Stomach smooth muscle (tissue), 2 donors: ENCODE data around the gene ZNF787.

Experiments
- H3K27ac ChIP-seq: one replicate; pipeline ENCODE4 v1.7.0; 2013; ENCODE audit warnings: mild to moderate bottlenecking, low read length, inconsistent platforms
- H3K27me3 ChIP-seq, 2 donors: one replicate each; pipeline ENCODE4 v1.7.0; 2013; ENCODE audit warnings: low read length in 2 of 2; ENCODE audit not compliant: insufficient read depth in 2 of 2, control insufficient read depth in 1 of 2
- H3K36me3 ChIP-seq, 2 donors: one replicate each; pipeline ENCODE4 v1.7.0; 2013; ENCODE audit warnings: low read length in 2 of 2; ENCODE audit not compliant: control insufficient read depth in 2 of 2, insufficient read depth in 2 of 2
- H3K4me1 ChIP-seq: one replicate; pipeline ENCODE4 v1.7.0; 2013; ENCODE audit warnings: low read length; ENCODE audit not compliant: control insufficient read depth, insufficient read depth
- H3K4me3 ChIP-seq, 2 donors: one replicate each; pipeline ENCODE4 v1.7.0; 2013; ENCODE audit warnings: low read length in 2 of 2
- H3K9ac ChIP-seq, 2 donors: one replicate each; pipeline ENCODE4 v1.7.0; 2013; ENCODE audit warnings: low read length in 2 of 2, mild to moderate bottlenecking in 1 of 2
- H3K9me3 ChIP-seq, 2 donors: one replicate each; pipeline ENCODE4 v1.7.0; 2013; ENCODE audit warnings: low read length in 2 of 2; ENCODE audit not compliant: control insufficient read depth in 2 of 2
- donor health status: healthy.
- donor health status: Pancreatic carcinoma.

ZNF787 gene

DNA sequence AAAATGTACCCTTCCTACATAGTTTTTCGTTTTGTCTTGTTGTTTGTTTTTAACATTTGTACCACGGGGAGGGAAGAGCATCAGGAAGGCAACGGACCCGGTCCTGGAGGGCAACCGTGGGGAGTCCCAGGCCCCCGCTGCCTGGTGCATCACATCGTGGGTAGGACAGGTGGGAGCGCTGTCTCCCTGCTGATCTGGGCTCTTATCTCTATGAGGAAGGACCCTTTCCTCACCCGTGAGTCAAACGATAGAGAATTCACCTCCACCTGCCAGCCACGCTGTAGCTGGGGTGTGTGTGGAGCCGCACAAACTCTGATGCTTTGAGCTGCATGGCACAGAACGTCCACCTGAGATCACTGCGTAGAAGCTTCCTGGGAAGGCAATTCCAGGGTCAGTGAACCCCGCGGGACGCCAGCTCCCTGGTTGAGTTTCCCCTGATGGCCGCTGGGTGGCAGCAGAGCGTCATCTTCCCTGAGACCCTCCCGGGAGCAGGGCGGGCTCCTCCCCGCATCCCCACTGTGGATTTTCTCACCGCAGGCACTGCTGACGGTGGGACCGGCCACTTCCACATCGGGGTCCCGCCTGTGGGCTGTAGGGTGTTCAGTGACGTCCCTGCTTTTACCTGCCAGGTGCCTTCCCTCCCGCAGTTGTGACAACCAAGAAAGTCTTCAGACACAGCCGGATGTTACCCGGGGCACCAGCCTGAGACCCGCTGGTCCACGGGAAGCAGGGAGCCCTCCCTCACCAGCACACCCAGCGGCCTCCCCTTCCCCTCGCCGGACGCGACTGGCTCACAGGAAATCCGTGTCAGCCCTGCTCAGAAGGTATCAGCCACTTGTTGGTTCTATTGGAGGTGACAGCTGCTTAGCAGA is 54.7 kb downstream of the ZNF787 start:
- Histone ChIP-seq H3K4me1 (peaks cover 6% of the 10 kb centered on the region), H3K27me3 (peaks cover 7 to 10% of the 10 kb centered on the region in 2 donors), H3K36me3 (no peaks in the 10 kb centered on the region), H3K9me3 (peaks cover 0 to 3% of the 10 kb centered on the region in 2 donors), H3K27ac (no peak overlapping the region), H3K9ac (no peak overlapping the region), H3K4me3 (peak overlapping the region in 1 of 2 donors; percentile 35)

DNA sequence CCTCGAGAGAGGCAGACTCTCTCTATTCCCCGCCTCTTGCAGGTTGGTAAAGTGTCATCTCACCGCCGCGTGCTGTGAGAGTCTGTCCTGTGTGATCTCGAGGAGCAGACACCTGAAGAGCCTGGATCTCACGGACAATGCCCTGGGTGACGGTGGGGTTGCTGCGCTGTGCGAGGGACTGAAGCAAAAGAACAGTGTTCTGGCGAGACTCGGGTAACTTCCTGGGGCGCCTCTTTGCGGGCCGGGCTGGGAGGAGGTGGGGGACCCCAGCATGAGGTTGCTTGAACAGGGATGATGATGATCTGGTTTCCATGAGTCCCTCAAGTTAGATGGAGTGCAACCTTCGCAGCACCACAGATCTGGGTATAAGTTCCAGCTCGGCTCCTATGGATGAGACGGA is 67.5 kb downstream of the ZNF787 start:
- Histone ChIP-seq H3K9ac (no peak overlapping the region), H3K27me3 (no peaks in the 10 kb centered on the region), H3K36me3 (no peaks in the 10 kb centered on the region), H3K4me3 (no peak overlapping the region), H3K4me1 (no peaks in the 10 kb centered on the region), H3K27ac (no peak overlapping the region), H3K9me3 (peaks cover 0 to 2% of the 10 kb centered on the region in 2 donors)
